ENCODE measurements around the gene BRD4. TPM values are rescaled to one million over a fixed set of nuclear protein-coding genes. Genes with fewer than 3 reads are reported as not detected.

Gene BRD4
- total RNA-seq, 2 experiments from 2014 or later: 94.3 to 99.6 TPM

GRCh38 chr19:15196360-15197005 lies 135.9 kb downstream of the BRD4 start:
- no peak for TF ChIP-seq CTCF (IDR thresholded peaks at IDR 0.05)
- H3K4me3 Mint-ChIP-seq: no peak overlapping the region
- intact Hi-C loops (cut with micrococcal nuclease): no loop called here
- peaks cover 55% of the 10 kb centered on the region for H3K27me3 Mint-ChIP-seq
- peaks cover 9% of the 10 kb centered on the region for H3K4me1 Mint-ChIP-seq (ENCODE audit: low read depth)
- no peaks in the 10 kb centered on the region for H3K9me3 Mint-ChIP-seq
- H3K36me3 Mint-ChIP-seq (ENCODE audit: low read depth): no peaks in the 10 kb centered on the region
- ATAC-seq: no peak
- POLR2A ChIA-PET: no interaction called here
- CTCF ChIA-PET: no interaction called here
- no peak overlapping the region for H3K27ac Mint-ChIP-seq
- no peak for DNase-seq

- intact Hi-C loops (cut with micrococcal nuclease): no loop called here
- peaks cover 52% of the 10 kb centered on the region for H3K27me3 Mint-ChIP-seq
- ATAC-seq (peak; percentile 69), DNase-seq (peak; percentile 46)
- ChIA-PET POLR2A (no interaction called here), CTCF (no interaction called here)
- H3K36me3 Mint-ChIP-seq (ENCODE audit: low read depth): no peaks in the 10 kb centered on the region
- no peak for TF ChIP-seq CTCF (IDR thresholded peaks at IDR 0.05)
- no peak overlapping the region for H3K4me3 Mint-ChIP-seq
- no peak overlapping the region for H3K27ac Mint-ChIP-seq
- H3K4me1 Mint-ChIP-seq (ENCODE audit: low read depth): peaks cover 9% of the 10 kb centered on the region
- no peaks in the 10 kb centered on the region for H3K9me3 Mint-ChIP-seq
Observed at GRCh38 chr19:15195371-15196334, 136.7 kb downstream of the BRD4 start.

- no peak overlapping the region for H3K27ac Mint-ChIP-seq
- no peak overlapping the region for H3K4me3 Mint-ChIP-seq
- H3K27me3 Mint-ChIP-seq: peaks cover 52% of the 10 kb centered on the region
- H3K4me1 Mint-ChIP-seq (ENCODE audit: low read depth): peaks cover 9% of the 10 kb centered on the region
- ChIA-PET POLR2A (no interaction called here), CTCF (no interaction called here)
- DNase-seq (peak; percentile 20), ATAC-seq (peak; percentile 14)
- no peak for TF ChIP-seq CTCF (IDR thresholded peaks at IDR 0.05)
- H3K9me3 Mint-ChIP-seq: no peaks in the 10 kb centered on the region
- no peaks in the 10 kb centered on the region for H3K36me3 Mint-ChIP-seq (ENCODE audit: low read depth)
- intact Hi-C loops (cut with micrococcal nuclease): no loop called here
Observed at GRCh38 chr19:15194938-15195337, 137.4 kb downstream of the BRD4 start.

- H3K4me1 Mint-ChIP-seq (ENCODE audit: low read depth): peaks cover 4% of the 10 kb centered on the region
- no peak for ATAC-seq
- intact Hi-C loops (cut with micrococcal nuclease): no loop called here
- DNase-seq: no peak
- TF ChIP-seq CTCF (IDR thresholded peaks at IDR 0.05): no peak
- ChIA-PET CTCF (no interaction called here), POLR2A (no interaction called here)
- peaks cover 34% of the 10 kb centered on the region for H3K27me3 Mint-ChIP-seq
- H3K36me3 Mint-ChIP-seq (ENCODE audit: low read depth): no peaks in the 10 kb centered on the region
- no peak overlapping the region for H3K4me3 Mint-ChIP-seq
- no peaks in the 10 kb centered on the region for H3K9me3 Mint-ChIP-seq
- no peak overlapping the region for H3K27ac Mint-ChIP-seq
Observed at GRCh38 chr19:15191982-15192381, 140.4 kb downstream of the BRD4 start.

GRCh38 chr19:15191514-15191913 lies 140.8 kb downstream of the BRD4 start:
- peaks cover 30% of the 10 kb centered on the region for H3K27me3 Mint-ChIP-seq
- H3K36me3 Mint-ChIP-seq (ENCODE audit: low read depth): no peaks in the 10 kb centered on the region
- no peak overlapping the region for H3K27ac Mint-ChIP-seq
- ChIA-PET POLR2A (no interaction called here), CTCF (no interaction called here)
- H3K9me3 Mint-ChIP-seq: no peaks in the 10 kb centered on the region
- intact Hi-C loops (cut with micrococcal nuclease): no loop called here
- no peak for TF ChIP-seq CTCF (IDR thresholded peaks at IDR 0.05)
- ATAC-seq (no peak), DNase-seq (no peak)
- no peaks in the 10 kb centered on the region for H3K4me1 Mint-ChIP-seq (ENCODE audit: low read depth)
- H3K4me3 Mint-ChIP-seq: no peak overlapping the region
